H54 (cell line): ENCODE measurements around the gene SIGLEC9.
"Not testable (repeated sequence)": the region's sequence is repeated elsewhere in the genome, so short reads cannot be mapped to it uniquely, and the experiment has no call there.

Experiments
- DNase-seq: peaks from one replicate; pipeline ENCODE4 v3.0.0; 2011; ENCODE audit warnings: low spot score, mixed read lengths; ENCODE audit not compliant: insufficient read length
- FAIRE-seq: peaks from 3 replicates; lab custom pipeline; 2011; peaks lifted over from hg19 to GRCh38; lab: Jason Lieb, UNC
- POLR2A ChIP-seq: IDR thresholded peaks from 2 replicates; pipeline ENCODE4 v1.6.1; 2011; ENCODE audit warnings: low read depth, mild to moderate bottlenecking, low read length

The SIGLEC9 gene

GRCh38 chr19:51139299-51140014 is 14.8 kb downstream of the SIGLEC9 start:
- FAIRE-seq (no peak), DNase-seq (no peak)
- no peak for TF ChIP-seq POLR2A

GRCh38 chr19:51140441-51140840 is 15.7 kb downstream of the SIGLEC9 start:
- DNase-seq (no peak), FAIRE-seq (no peak)
- TF ChIP-seq POLR2A: no peak

- FAIRE-seq (no peak), DNase-seq (no peak)
- no peak for TF ChIP-seq POLR2A
These were observed 16.5 kb downstream of the SIGLEC9 start for GRCh38 chr19:51141181-51141580.

- no peak for FAIRE-seq
- TF ChIP-seq POLR2A: no peak
These were observed 17.4 kb downstream of the SIGLEC9 start, which contains the start of gene SIGLEC7 for GRCh38 chr19:51142119-51142518. Gene SIGLEC7, plus strand, starts transcription at chr19:51142301. Its CDS starts 69 bp downstream, at chr19:51142370.

GRCh38 chr19:51142809-51143475 is 18.2 kb downstream of the SIGLEC9 start:
- not testable (repeated sequence) for FAIRE-seq, DNase-seq

More at GRCh38 chr19:51142119-51142518, 17.4 kb downstream of the SIGLEC9 start, which contains the start of gene SIGLEC7:
- no peak for DNase-seq

GRCh38 chr19:51143486-51143885 is 18.8 kb downstream of the SIGLEC9 start:
- TF ChIP-seq POLR2A: no peak
- DNase-seq (no peak), FAIRE-seq (no peak)

GRCh38 chr19:51144482-51145045 is 19.9 kb downstream of the SIGLEC9 start:
- DNase-seq (no peak), FAIRE-seq (no peak)
- TF ChIP-seq POLR2A: no peak

- no peak for TF ChIP-seq POLR2A
- no peak for FAIRE-seq
- no peak for DNase-seq
These were observed 21.3 kb downstream of the SIGLEC9 start for GRCh38 chr19:51145916-51146493.

GRCh38 chr19:51146751-51147150 is 22.0 kb downstream of the SIGLEC9 start:
- no peak for TF ChIP-seq POLR2A
- DNase-seq (no peak), FAIRE-seq (no peak)

- no peak for DNase-seq
- no peak for TF ChIP-seq POLR2A
- no peak for FAIRE-seq
These were observed 23.0 kb downstream of the SIGLEC9 start for GRCh38 chr19:51147663-51148062.

GRCh38 chr19:51148580-51148979 is 23.9 kb downstream of the SIGLEC9 start:
- no peak for DNase-seq
- no peak for FAIRE-seq
- no peak for TF ChIP-seq POLR2A

GRCh38 chr19:51150627-51151026 is 25.9 kb downstream of the SIGLEC9 start:
- no peak for TF ChIP-seq POLR2A
- no peak for DNase-seq
- FAIRE-seq: no peak

GRCh38 chr19:51156710-51157109 is 32.0 kb downstream of the SIGLEC9 start:
- no peak for DNase-seq
- no peak for TF ChIP-seq POLR2A
- FAIRE-seq: no peak

GRCh38 chr19:51157265-51157664 is 32.6 kb downstream of the SIGLEC9 start:
- no peak for TF ChIP-seq POLR2A
- FAIRE-seq (no peak), DNase-seq (no peak)
